Suprapubic skin (tissue), 4 donors: Measurements from ENCODE around the gene FOXF1.

Experiments used
- CTCF ChIP-seq, 2 donors: fragments of 200-600 bp in 1 of 2; fragments of 450-650 bp in 1 of 2; sonication (generic) in 1 of 2; IDR thresholded peaks; one replicate each; pipeline ENCODE4 v1.5.1; 2016 to 2019; ENCODE audit warnings: antibody characterized with exemption in 2 of 2, mild to moderate bottlenecking in 1 of 2, moderate library complexity in 1 of 2
- EP300 ChIP-seq: sonication (generic); formaldehyde crosslinking; IDR thresholded peaks from one replicate; pipeline ENCODE4 v1.6.1; 2017; ENCODE audit warnings: antibody characterized with exemption
- POLR2A ChIP-seq, 2 donors: fragments of 450-650 bp; IDR thresholded peaks; one replicate each; pipeline ENCODE4 v1.6.1; 2017; ENCODE audit warnings: antibody characterized with exemption in 2 of 2, mild to moderate bottlenecking in 2 of 2, moderate library complexity in 2 of 2
- POLR2AphosphoS5 ChIP-seq, 3 donors: sonication (generic); formaldehyde crosslinking; IDR thresholded peaks; one replicate each; pipeline ENCODE4 v1.6.1; 2017; ENCODE audit warnings: antibody characterized with exemption in 3 of 3

- TF ChIP-seq CTCF (IDR thresholded peaks at IDR 0.05), result no peak
- TF ChIP-seq POLR2A (IDR thresholded peaks at IDR 0.05), result no peak
- no peak for TF ChIP-seq POLR2AphosphoS5 (IDR thresholded peaks at IDR 0.05)
- no peak for TF ChIP-seq EP300
These were observed 6.3 kb downstream of the FOXF1 start for GRCh38 chr16:86516623-86517003.
